GM12865 (cell line): ENCODE results near the gene PRXL2A.

Experiments
- DNase-seq: peaks from one replicate; pipeline ENCODE4 v3.0.0; 2010; ENCODE audit warnings: low read depth
- H3K4me3 ChIP-seq: 2 replicates; pipeline ENCODE4 v1.5.1; 2011; ENCODE audit warnings: mild to moderate bottlenecking, low read depth, low read length, control low read depth
- TF ChIP-seq, protein P1 (sequence below): IDR thresholded peaks from 2 replicates; pipeline ENCODE4 v1.5.1; 2011; ENCODE audit warnings: low read length, control low read depth, low read depth, inconsistent platforms; ENCODE audit not compliant: insufficient read depth; ENCODE audit errors: missing control alignments

Gene PRXL2A

GRCh38 chr10:80379701-80380100 lies 28.6 kb upstream of the PRXL2A start:
- no peak for DNase-seq
- no peak overlapping the region for H3K4me3 ChIP-seq
- TF ChIP-seq, protein P1, sequence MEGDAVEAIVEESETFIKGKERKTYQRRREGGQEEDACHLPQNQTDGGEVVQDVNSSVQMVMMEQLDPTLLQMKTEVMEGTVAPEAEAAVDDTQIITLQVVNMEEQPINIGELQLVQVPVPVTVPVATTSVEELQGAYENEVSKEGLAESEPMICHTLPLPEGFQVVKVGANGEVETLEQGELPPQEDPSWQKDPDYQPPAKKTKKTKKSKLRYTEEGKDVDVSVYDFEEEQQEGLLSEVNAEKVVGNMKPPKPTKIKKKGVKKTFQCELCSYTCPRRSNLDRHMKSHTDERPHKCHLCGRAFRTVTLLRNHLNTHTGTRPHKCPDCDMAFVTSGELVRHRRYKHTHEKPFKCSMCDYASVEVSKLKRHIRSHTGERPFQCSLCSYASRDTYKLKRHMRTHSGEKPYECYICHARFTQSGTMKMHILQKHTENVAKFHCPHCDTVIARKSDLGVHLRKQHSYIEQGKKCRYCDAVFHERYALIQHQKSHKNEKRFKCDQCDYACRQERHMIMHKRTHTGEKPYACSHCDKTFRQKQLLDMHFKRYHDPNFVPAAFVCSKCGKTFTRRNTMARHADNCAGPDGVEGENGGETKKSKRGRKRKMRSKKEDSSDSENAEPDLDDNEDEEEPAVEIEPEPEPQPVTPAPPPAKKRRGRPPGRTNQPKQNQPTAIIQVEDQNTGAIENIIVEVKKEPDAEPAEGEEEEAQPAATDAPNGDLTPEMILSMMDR, result no peak

DNA sequence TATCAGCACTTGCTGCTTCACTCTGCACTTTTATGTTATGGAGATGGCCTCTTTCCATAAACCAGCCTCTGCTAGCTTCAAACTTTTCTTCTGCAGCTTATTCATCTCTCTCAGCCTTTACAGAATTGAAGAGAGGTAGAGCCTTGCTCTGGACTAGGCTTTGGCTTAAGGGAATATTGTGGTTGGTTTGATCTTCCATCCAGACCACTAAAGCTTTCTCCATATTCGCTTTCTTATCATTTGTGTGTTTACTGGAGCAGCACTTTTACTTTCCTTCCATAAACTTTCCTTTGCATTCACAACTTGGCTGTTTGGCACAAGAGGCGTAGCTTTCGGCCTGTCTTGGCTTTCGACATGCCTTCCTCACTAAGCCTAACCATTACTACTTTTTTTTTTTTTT lies 28.2 kb upstream of the PRXL2A start:
- TF ChIP-seq, protein P1, result no peak
- no peak for DNase-seq
- H3K4me3 ChIP-seq, result no peak overlapping the region

DNA sequence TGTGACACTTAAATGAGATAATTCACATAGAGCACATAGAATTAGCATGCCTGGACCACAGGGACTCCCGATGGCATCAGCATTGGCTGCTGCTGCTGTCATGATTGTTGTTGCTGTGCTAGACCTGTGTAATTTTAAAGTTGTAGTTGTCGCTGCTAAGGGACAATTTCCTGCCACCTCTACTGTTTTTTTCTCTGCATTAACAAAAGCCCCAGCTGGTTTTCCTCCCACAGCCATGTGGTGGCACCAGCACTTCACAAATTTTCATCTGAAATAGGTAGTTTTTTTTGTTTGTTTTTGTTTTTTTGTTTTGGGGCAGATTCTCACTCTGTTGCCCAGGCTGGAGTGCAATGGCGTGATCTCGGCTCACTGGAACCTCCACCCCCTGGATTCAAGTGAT lies 25.4 kb upstream of the PRXL2A start:
- H3K4me3 ChIP-seq, result no peak overlapping the region
- DNase-seq, result peak; percentile 74
- TF ChIP-seq, protein P1, result peak; percentile 60

GRCh38 chr10:80390740-80391139 lies 17.6 kb upstream of the PRXL2A start:
- H3K4me3 ChIP-seq, result no peak overlapping the region
- no peak for DNase-seq
- TF ChIP-seq, protein P1, result no peak

- TF ChIP-seq, protein P1, result no peak
- no peak for DNase-seq
- no peak overlapping the region for H3K4me3 ChIP-seq
Observed at GRCh38 chr10:80392250-80392649, 16.1 kb upstream of the PRXL2A start.

DNA sequence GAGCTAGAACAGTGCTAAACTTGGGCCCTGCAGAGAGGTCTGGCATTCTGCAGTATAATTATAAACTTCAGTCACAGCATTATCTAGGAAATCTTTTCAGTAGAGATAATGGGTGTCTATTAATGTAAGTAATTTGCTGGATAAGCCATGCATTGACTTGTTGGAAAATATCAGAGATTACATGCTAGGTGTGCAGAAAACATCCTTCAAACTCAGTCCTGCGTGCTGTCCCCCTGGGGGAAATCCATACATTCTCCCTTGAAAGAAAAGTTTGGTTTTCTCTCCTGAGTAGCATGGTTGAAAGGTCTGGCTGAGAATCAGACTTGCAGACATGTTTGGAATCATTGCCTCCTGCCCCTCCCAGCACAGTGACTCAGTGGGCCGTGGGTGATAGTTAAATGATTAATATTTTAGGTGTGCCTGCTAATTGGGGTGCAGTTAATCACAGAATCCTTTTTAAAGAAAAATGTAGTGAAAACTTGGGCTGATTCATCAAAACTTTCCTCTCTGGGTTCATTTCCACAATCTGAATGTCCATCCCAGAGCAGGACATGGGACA lies 13.9 kb upstream of the PRXL2A start:
- no peak overlapping the region for H3K4me3 ChIP-seq
- TF ChIP-seq, protein P1, result no peak
- DNase-seq, result no peak

- TF ChIP-seq, protein P1, result no peak
- no peak overlapping the region for H3K4me3 ChIP-seq
- DNase-seq, result no peak
Observed at GRCh38 chr10:80397014-80397413, 11.3 kb upstream of the PRXL2A start.
